Gastroesophageal sphincter (tissue), 4 donors: Measurements from ENCODE around the gene MAPK8. TPM values are rescaled to one million over a fixed set of nuclear protein-coding genes. Genes with fewer than 3 reads are reported as not detected.

ENCODE experiments used
- ATAC-seq: fragments of 150-250 bp; one replicate; pipeline ENCODE4 v1.9.1; 2016; ENCODE audit warnings: mild to moderate bottlenecking, moderate library complexity
- H3K27ac ChIP-seq, 4 donors: fragments of 200-600 bp; sonication (generic) in 3 of 4; 1 replicate in 3 of 4; 2 replicates in 1 of 4; pipeline ENCODE4 v1.5.1; 2016 to 2019
- H3K27me3 ChIP-seq: fragments of 200-600 bp; sonication (generic); one replicate; pipeline ENCODE4 v1.5.1; 2019
- H3K36me3 ChIP-seq, 2 donors: fragments of 200-600 bp; sonication (generic); one replicate each; pipeline ENCODE4 v1.5.1; 2019; ENCODE audit warnings: control low read depth in 1 of 2
- H3K4me1 ChIP-seq, 3 donors: fragments of 200-600 bp; sonication (generic); 1 replicate in 2 of 3; 2 replicates in 1 of 3; pipeline ENCODE4 v1.5.1; 2016 to 2019; ENCODE audit warnings: control low read depth in 2 of 3
- H3K4me3 ChIP-seq, 2 donors: fragments of 200-600 bp; sonication (generic); one replicate each; pipeline ENCODE4 v1.5.1; 2019; ENCODE audit warnings: mild to moderate bottlenecking in 1 of 2, moderate library complexity in 1 of 2
- H3K9me3 ChIP-seq, 3 donors: fragments of 200-600 bp; sonication (generic); one replicate each; pipeline ENCODE4 v1.5.1; 2017 to 2019; ENCODE audit warnings: control low read depth in 2 of 3
- CTCF ChIP-seq, 4 experiments: fragments of 200-600 bp in 2 of 4; fragments of 450-650 bp in 2 of 4; sonication (generic) in 1 of 4; IDR thresholded peaks; one replicate each; pipeline ENCODE4 v1.5.1; 2017 to 2019; ENCODE audit warnings: antibody characterized with exemption in 4 of 4, mild to moderate bottlenecking in 2 of 4, moderate library complexity in 2 of 4
- EP300 ChIP-seq: sonication (generic); formaldehyde crosslinking; IDR thresholded peaks from one replicate; pipeline ENCODE4 v1.6.1; 2017; ENCODE audit warnings: antibody characterized with exemption, mild to moderate bottlenecking
- POLR2A ChIP-seq, 2 donors: fragments of 450-650 bp; IDR thresholded peaks; one replicate each; pipeline ENCODE4 v1.6.1; 2017; ENCODE audit warnings: antibody characterized with exemption in 2 of 2, mild to moderate bottlenecking in 2 of 2, moderate library complexity in 1 of 2
- POLR2AphosphoS5 ChIP-seq: sonication (generic); formaldehyde crosslinking; IDR thresholded peaks from one replicate; pipeline ENCODE4 v1.6.1; 2017; ENCODE audit warnings: antibody characterized with exemption
- WGBS, 2 donors: methylation state at CpG; one replicate each; pipeline ENCODE4 v1.1.5; 2018; ENCODE audit warnings: low coverage in 1 of 2; 5-methylcytosine and 5-hydroxymethylcytosine counted together
- total RNA-seq, 4 donors: library from RNA; depleted of rRNA; stranded (reverse); fragments of >200 nt; gene quantifications; one replicate each; pipeline ENCODE4 v1.1.0, GENCODE V29; 2016

The MAPK8 gene
- total RNA-seq, 4 donors from 2014 or later = 35.6 to 63.7 (median 40.7) TPM

- TF ChIP-seq POLR2A (IDR thresholded peaks at IDR 0.05) (no peak), POLR2AphosphoS5 (no peak), CTCF (IDR thresholded peaks at IDR 0.05) (no peak), EP300 (no peak)
- H3K9me3 ChIP-seq = peaks cover 0 to 13% (median 0%) of the 10 kb centered on the region in 3 donors
- no peaks in the 10 kb centered on the region for H3K27me3 ChIP-seq
- no peak overlapping the region for H3K4me3 ChIP-seq
- no peaks in the 10 kb centered on the region for H3K36me3 ChIP-seq
- no peak for ATAC-seq
- peaks cover 0 to 32% (median 0%) of the 10 kb centered on the region in 3 donors for H3K4me1 ChIP-seq
- no peak overlapping the region for H3K27ac ChIP-seq
Measured at GRCh38 chr10:48384699-48384982, 78.2 kb downstream of the MAPK8 start.

GRCh38 chr10:48389272-48389671 is 82.8 kb downstream of the MAPK8 start:
- Histone ChIP-seq H3K4me1 (peaks cover 0 to 42% (median 0%) of the 10 kb centered on the region in 3 donors), H3K27ac (no peak overlapping the region), H3K27me3 (no peaks in the 10 kb centered on the region), H3K9me3 (no peaks in the 10 kb centered on the region), H3K4me3 (no peak overlapping the region), H3K36me3 (no peaks in the 10 kb centered on the region)
- TF ChIP-seq POLR2A (IDR thresholded peaks at IDR 0.05) = no peak
- TF ChIP-seq POLR2AphosphoS5 = no peak
- TF ChIP-seq CTCF (IDR thresholded peaks at IDR 0.05) = no peak
- TF ChIP-seq EP300 = no peak
- no peak for ATAC-seq
- 55 to 83% methylated on average over 2 of the region's 2 CpGs for WGBS, 2 donors

- Histone ChIP-seq H3K27me3 (no peaks in the 10 kb centered on the region), H3K4me3 (no peak overlapping the region), H3K27ac (no peak overlapping the region), H3K36me3 (no peaks in the 10 kb centered on the region), H3K4me1 (peaks cover 0 to 34% (median 0%) of the 10 kb centered on the region in 3 donors), H3K9me3 (no peaks in the 10 kb centered on the region)
- ATAC-seq = no peak
- TF ChIP-seq POLR2AphosphoS5 = no peak
- WGBS, 2 donors = 90 to 100% methylated on average over 2 of the region's 2 CpGs
Measured at GRCh38 chr10:48389846-48390557, 83.5 kb downstream of the MAPK8 start.

GRCh38 chr10:48390558-48390871 is 84.0 kb downstream of the MAPK8 start:
- ATAC-seq = no peak
- Histone ChIP-seq H3K36me3 (no peaks in the 10 kb centered on the region), H3K27ac (no peak overlapping the region), H3K9me3 (no peaks in the 10 kb centered on the region), H3K4me1 (peaks cover 0 to 31% (median 0%) of the 10 kb centered on the region in 3 donors), H3K4me3 (no peak overlapping the region), H3K27me3 (no peaks in the 10 kb centered on the region)
- WGBS, 2 donors = 81 to 100% methylated on average over 3 to 5 of the region's 5 CpGs
- no peak for TF ChIP-seq EP300
- TF ChIP-seq POLR2A (IDR thresholded peaks at IDR 0.05) = no peak
- no peak for TF ChIP-seq CTCF (IDR thresholded peaks at IDR 0.05)
- TF ChIP-seq POLR2AphosphoS5 = no peak

- Histone ChIP-seq H3K4me3 (no peak overlapping the region), H3K4me1 (peaks cover 0 to 25% (median 0%) of the 10 kb centered on the region in 3 donors), H3K9me3 (no peaks in the 10 kb centered on the region), H3K36me3 (no peaks in the 10 kb centered on the region), H3K27ac (no peak overlapping the region), H3K27me3 (no peaks in the 10 kb centered on the region)
- no peak for ATAC-seq
- TF ChIP-seq POLR2A (IDR thresholded peaks at IDR 0.05) = no peak
- TF ChIP-seq CTCF (IDR thresholded peaks at IDR 0.05) = no peak
- TF ChIP-seq EP300 = no peak
- no peak for TF ChIP-seq POLR2AphosphoS5
- WGBS, 2 donors = 85 to 95% methylated on average over 2 to 4 of the region's 4 CpGs
Measured at GRCh38 chr10:48390933-48391845, 84.7 kb downstream of the MAPK8 start.
